Naive thymus-derived CD4-positive, alpha-beta T cell (primary cell): ENCODE measurements around the gene EEF1AKMT1. TPM values are rescaled to one million over a fixed set of nuclear protein-coding genes. Genes with fewer than 3 reads are reported as not detected.

Experiments
- ATAC-seq: fragments of 150-1000 bp; cut with Tn5 transposase; 2 replicates; pipeline ENCODE4 v1.10.0; 2021; ENCODE audit warnings: mild to moderate bottlenecking, moderate library complexity
- CTCF ChIA-PET: fragments of 350-600 bp; sonication (Branson Sonifier 250); formaldehyde crosslinking; loops from one replicate; lab custom pipeline; 2021; ENCODE audit warnings: antibody characterized with exemption; lab: Charles Lee
- POLR2A ChIA-PET: fragments of 350-600 bp; sonication (Branson Sonifier 250); formaldehyde crosslinking; loops from one replicate; lab custom pipeline; 2021; ENCODE audit warnings: antibody characterized with exemption, inconsistent platforms; lab: Charles Lee
- DNase-seq, 9 donors: peaks; one replicate each; pipeline versions ENCODE4 v3.0.0 to v3.0.0-alpha.2; 2020 to 2022; ENCODE audit warnings: mixed read lengths in 1 of 9
- H3K27ac ChIP-seq: one replicate; pipeline ENCODE4 v1.7.0; 2013; ENCODE audit warnings: mild to moderate bottlenecking, low read depth, low read length, moderate library complexity
- H3K27me3 ChIP-seq, 2 donors: one replicate each; pipeline ENCODE4 v1.7.0; 2013; ENCODE audit warnings: low read length in 2 of 2, mild to moderate bottlenecking in 2 of 2, moderate library complexity in 2 of 2; ENCODE audit not compliant: control insufficient read depth in 2 of 2, insufficient read depth in 2 of 2
- H3K36me3 ChIP-seq, 3 experiments: 1 replicate in 2 of 3; 2 replicates in 1 of 3; pipeline ENCODE4 v1.7.0; 2013; ENCODE audit warnings: low read length in 3 of 3, mild to moderate bottlenecking in 3 of 3, moderate library complexity in 1 of 3; ENCODE audit not compliant: insufficient read depth in 3 of 3, control insufficient read depth in 2 of 3
- H3K4me1 ChIP-seq, 2 donors: one replicate each; pipeline ENCODE4 v1.7.0; 2013; ENCODE audit warnings: low read length in 2 of 2, mild to moderate bottlenecking in 2 of 2, moderate library complexity in 1 of 2; ENCODE audit not compliant: control insufficient read depth in 2 of 2, insufficient read depth in 2 of 2
- H3K4me3 ChIP-seq: 2 replicates; pipeline ENCODE4 v1.7.0; 2013; ENCODE audit warnings: mild to moderate bottlenecking, low read length
- H3K9me3 ChIP-seq, 3 experiments: 1 replicate in 2 of 3; 2 replicates in 1 of 3; pipeline ENCODE4 v1.7.0; 2013; ENCODE audit warnings: low read length in 3 of 3; ENCODE audit not compliant: control insufficient read depth in 2 of 3
- H3K27ac Mint-ChIP-seq, 9 donors: one replicate each; pipeline ENCODE4 v1.8.0; 2020 to 2022; ENCODE audit warnings: mixed read lengths in 9 of 9, mild to moderate bottlenecking in 8 of 9, moderate library complexity in 5 of 9, inconsistent platforms in 2 of 9
- H3K27me3 Mint-ChIP-seq, 5 donors: one replicate each; pipeline ENCODE4 v1.8.0; 2021 to 2022; ENCODE audit warnings: mixed read lengths in 5 of 5, mild to moderate bottlenecking in 1 of 5
- H3K36me3 Mint-ChIP-seq, 5 donors: one replicate each; pipeline ENCODE4 v1.8.0; 2020 to 2022; ENCODE audit warnings: mixed read lengths in 5 of 5, mild to moderate bottlenecking in 3 of 5, inconsistent platforms in 1 of 5
- H3K4me1 Mint-ChIP-seq, 7 donors: one replicate each; pipeline ENCODE4 v1.8.0; 2020 to 2022; ENCODE audit warnings: mixed read lengths in 7 of 7, mild to moderate bottlenecking in 3 of 7, inconsistent platforms in 1 of 7
- H3K4me3 Mint-ChIP-seq, 10 donors: one replicate each; pipeline ENCODE4 v1.8.0; 2020 to 2022; ENCODE audit warnings: mild to moderate bottlenecking in 10 of 10, mixed read lengths in 10 of 10, moderate library complexity in 6 of 10, inconsistent platforms in 2 of 10
- H3K9me3 Mint-ChIP-seq, 11 donors: one replicate each; pipeline ENCODE4 v1.8.0; 2020 to 2022; ENCODE audit warnings: mixed read lengths in 11 of 11, mild to moderate bottlenecking in 4 of 11, inconsistent platforms in 1 of 11, moderate library complexity in 1 of 11
- intact Hi-C, 2 donors: fragments of 100-400 bp; cut with micrococcal nuclease; formaldehyde crosslinking; loops; one replicate each; pipeline ENCODE4 v1.15.1; 2023
- polyA plus RNA-seq, 2 donors: library from polyadenylated mRNA; unstranded; fragments of 300-500 nt; fragmentation: Illumina TruSeq; gene quantifications; one replicate each; pipeline ENCODE4 v1.2.3, GENCODE V29; 2021
- total RNA-seq, 6 experiments: library from RNA in 5 of 6; stranded (reverse) in 5 of 6; gene quantifications; 1 replicate in 5 of 6; 2 replicates in 1 of 6; pipeline ENCODE4 v1.2.3 and lab custom pipeline; 2021 to 2026

Gene EEF1AKMT1, protein sequence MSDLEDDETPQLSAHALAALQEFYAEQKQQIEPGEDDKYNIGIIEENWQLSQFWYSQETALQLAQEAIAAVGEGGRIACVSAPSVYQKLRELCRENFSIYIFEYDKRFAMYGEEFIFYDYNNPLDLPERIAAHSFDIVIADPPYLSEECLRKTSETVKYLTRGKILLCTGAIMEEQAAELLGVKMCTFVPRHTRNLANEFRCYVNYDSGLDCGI
- 10 to 100 TPM in 1 of 5 experiments, 1 to 10 TPM in 4; 4.2 to 11.2 (median 8.5) TPM for total RNA-seq
- 10 to 100 TPM; 13.1 to 14.1 TPM for polyA plus RNA-seq
- total RNA-seq (lab: John Stamatoyannopoulos, UW): 1.3 reads per million, percentile 2 among the genes with 10 or more reads in this experiment

DNA sequence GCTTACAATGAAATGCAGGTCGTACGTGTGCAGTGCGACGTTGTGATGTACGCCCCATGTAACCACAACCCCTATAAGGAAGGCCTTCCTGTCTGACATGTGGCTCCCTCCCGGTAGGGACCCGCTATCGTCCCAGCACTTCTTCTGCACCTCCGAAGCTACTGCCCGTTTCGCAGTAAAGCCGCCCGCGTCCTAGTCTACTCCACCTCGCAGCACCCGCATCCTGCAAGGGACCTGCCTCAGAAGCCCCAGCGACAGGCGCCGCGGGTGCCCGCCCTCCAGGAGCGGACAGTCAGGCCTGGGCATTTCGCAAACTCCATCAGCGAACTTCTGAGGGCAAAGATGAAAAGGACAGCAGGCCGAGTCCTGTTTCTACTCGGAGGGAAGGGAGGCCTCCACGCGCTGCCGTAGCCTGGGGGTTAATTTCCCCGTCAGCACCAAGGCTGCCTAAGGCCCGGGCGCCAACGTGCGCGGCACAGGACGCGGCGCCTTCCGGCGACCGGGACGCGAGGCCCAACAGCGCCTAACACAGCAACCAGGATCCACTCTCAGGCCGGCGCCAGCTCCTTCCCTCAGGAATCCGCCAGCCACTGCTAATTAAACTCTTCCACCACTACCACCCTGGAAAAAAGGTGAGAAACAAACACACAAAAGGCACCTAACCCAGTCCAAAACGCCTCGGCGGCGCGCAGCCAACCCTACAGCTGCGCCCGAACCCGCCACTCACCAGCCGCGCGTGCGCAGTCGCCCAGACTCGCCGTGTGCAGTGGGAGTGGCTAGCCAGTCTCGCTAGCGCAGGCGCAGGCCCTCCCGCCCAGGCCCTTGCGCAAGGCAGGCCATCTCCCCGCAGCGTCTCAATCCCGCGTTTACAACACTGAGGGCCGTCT, at the start of gene EEF1AKMT1:
Gene EEF1AKMT1, minus strand, starts transcription at position 768 of the 887 bp plus-strand sequence. CDS start 16,363 bp downstream, outside the sequence.
- POLR2A ChIA-PET: interaction anchor here (0.6 to 3.1 kb wide), 16 partner anchors 9 to 1141 kb away, joined by 3 to 9 read pairs (median 4); partner anchors contain the start of genes MRPL57, SKA3 and XPO4
- intact Hi-C loops: loop anchor here (1.0 to 5.0 kb wide), 23 partner anchors 55 to 1141 kb away; partner anchors contain the start of genes CRYL1 (in 2 of the 2), IFT88 (in 2 of the 2), MPHOSPH8 (in 2 of the 2) and MRPL57 (in 2 of the 2)
- Histone ChIP-seq H3K4me1 (peaks cover 9 to 16% of the 10 kb centered on the region in 2 donors), H3K27me3 (no peaks in the 10 kb centered on the region), H3K27ac (peak within 1 kb of the TSS; percentile 93), H3K9me3 (no peaks in the 10 kb centered on the region), H3K36me3 (peaks cover 0 to 5% (median 0%) of the 10 kb centered on the region in 3 experiments), H3K4me3 (peak within 1 kb of the TSS; percentile 90)
- CTCF ChIA-PET: interaction anchor here (1.7 kb wide), 1 partner anchor 71 kb away, joined by 3 read pairs; no protein-coding TSS in a partner anchor
- Mint-ChIP-seq H3K27me3 (no peaks in the 10 kb centered on the region), H3K4me1 (peaks cover 19 to 60% (median 53%) of the 10 kb centered on the region in 7 donors), H3K36me3 (peaks cover 8 to 46% (median 23%) of the 10 kb centered on the region in 5 donors), H3K27ac (peak within 1 kb of the TSS; percentile 94 to 100 (median 99)), H3K9me3 (peaks cover 0 to 24% (median 9%) of the 10 kb centered on the region in 11 donors), H3K4me3 (peak within 1 kb of the TSS; percentile 85 to 99 (median 94))
- ATAC-seq: peak; percentile 93
- DNase-seq: peak; percentile 88 to 98 (median 94)

DNA sequence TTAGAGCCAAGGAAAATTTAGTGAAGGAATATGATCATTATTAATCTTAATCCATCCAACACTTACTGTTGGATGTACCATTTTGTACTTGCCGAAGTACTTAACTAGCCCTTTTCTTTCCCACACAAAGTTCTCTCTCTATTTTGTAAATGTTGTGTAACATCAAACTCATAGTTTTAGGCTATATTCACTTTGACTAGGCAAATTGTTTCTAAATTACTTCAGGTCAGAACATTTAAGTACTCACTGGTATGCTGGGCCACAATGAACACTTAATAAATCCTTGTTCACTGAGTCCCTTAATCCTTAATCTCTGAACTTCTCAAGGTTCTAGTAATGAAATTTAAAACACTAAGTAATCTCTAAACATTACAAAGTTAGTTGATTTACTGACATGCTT, 49.3 kb upstream of the EEF1AKMT1 start:
- CTCF ChIA-PET: no interaction called here
- POLR2A ChIA-PET: no interaction called here
- intact Hi-C loops: loop anchor here in 1 of 2 donors (10.0 kb wide), 1 partner anchor 652 kb away; no protein-coding TSS in a partner anchor

DNA sequence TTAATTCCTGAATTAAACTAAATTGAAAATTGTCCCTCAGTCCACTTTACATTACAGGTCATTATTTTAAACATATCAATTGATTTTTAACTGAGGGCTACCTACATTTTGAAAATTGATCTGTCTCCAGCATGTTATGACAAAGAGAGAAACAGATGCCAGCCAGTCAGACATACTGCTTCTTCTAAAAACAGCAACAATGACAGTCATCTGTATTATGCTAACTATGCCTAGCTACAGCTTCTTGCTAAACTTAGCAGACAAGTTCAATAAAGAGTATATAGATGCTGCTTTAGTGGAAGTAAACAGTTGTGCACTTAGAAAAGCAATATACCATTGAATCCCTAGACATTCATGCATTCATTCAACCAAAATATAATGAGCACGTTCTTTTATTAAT, 48.6 kb upstream of the EEF1AKMT1 start:
- H3K27me3 Mint-ChIP-seq: no peaks in the 10 kb centered on the region
- no peak overlapping the region for H3K4me3 Mint-ChIP-seq
- no peak for ATAC-seq
- ChIA-PET CTCF (interaction anchor here (0.7 kb wide), 1 partner anchor 322 kb away, joined by 3 read pairs; no protein-coding TSS in a partner anchor), POLR2A (interaction anchor here (0.6 kb wide), 1 partner anchor 625 kb away, joined by 4 read pairs; no protein-coding TSS in a partner anchor)
- no peaks in the 10 kb centered on the region for H3K9me3 Mint-ChIP-seq
- Histone ChIP-seq H3K27ac (no peak overlapping the region), H3K4me3 (no peak overlapping the region), H3K27me3 (no peaks in the 10 kb centered on the region), H3K4me1 (no peaks in the 10 kb centered on the region), H3K36me3 (peaks cover 0 to 10% (median 4%) of the 10 kb centered on the region in 3 experiments), H3K9me3 (no peaks in the 10 kb centered on the region)
- H3K36me3 Mint-ChIP-seq: peaks cover 0 to 21% (median 0%) of the 10 kb centered on the region in 5 donors
- H3K4me1 Mint-ChIP-seq: peaks cover 0 to 4% (median 0%) of the 10 kb centered on the region in 7 donors
- intact Hi-C loops: loop anchor here in 1 of 2 donors (10.0 kb wide), 1 partner anchor 652 kb away; no protein-coding TSS in a partner anchor
- H3K27ac Mint-ChIP-seq: no peak overlapping the region
- DNase-seq: no peak

More for the DNA sequence above, 49.3 kb upstream of the EEF1AKMT1 start:
- no peak overlapping the region for H3K4me3 Mint-ChIP-seq
- H3K9me3 ChIP-seq: no peaks in the 10 kb centered on the region
- H3K4me1 ChIP-seq: no peaks in the 10 kb centered on the region
- peaks cover 0 to 10% (median 4%) of the 10 kb centered on the region in 3 experiments for H3K36me3 ChIP-seq
- H3K27ac Mint-ChIP-seq: no peak overlapping the region
- no peak overlapping the region for H3K4me3 ChIP-seq
- H3K27me3 ChIP-seq: no peaks in the 10 kb centered on the region
- peaks cover 0 to 4% (median 0%) of the 10 kb centered on the region in 7 donors for H3K4me1 Mint-ChIP-seq
- ATAC-seq (no peak), DNase-seq (no peak)
- H3K27me3 Mint-ChIP-seq: no peaks in the 10 kb centered on the region
- peaks cover 0 to 18% (median 0%) of the 10 kb centered on the region in 5 donors for H3K36me3 Mint-ChIP-seq
- no peaks in the 10 kb centered on the region for H3K9me3 Mint-ChIP-seq
- H3K27ac ChIP-seq: no peak overlapping the region

DNA sequence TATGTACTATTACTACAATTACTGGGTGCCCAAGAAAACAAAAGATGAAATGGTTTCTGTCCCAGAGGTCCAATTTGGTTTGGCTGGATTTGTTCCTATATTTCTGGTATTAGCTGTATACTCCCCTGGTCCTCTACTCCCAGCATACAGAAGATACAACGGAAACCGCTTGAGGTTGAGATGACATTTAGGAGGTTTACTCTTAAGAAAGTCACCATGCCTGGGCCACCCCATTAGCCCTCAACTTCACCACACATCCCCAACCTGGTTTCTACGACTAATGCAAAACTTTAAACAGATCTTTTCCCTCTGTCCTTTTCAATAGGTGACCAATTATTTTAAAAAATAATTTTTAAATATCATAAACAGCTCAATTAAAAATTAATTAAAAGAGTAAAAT, 46.0 kb upstream of the EEF1AKMT1 start:
- Mint-ChIP-seq H3K27ac (no peak overlapping the region), H3K36me3 (peaks cover 0 to 27% (median 5%) of the 10 kb centered on the region in 5 donors), H3K27me3 (no peaks in the 10 kb centered on the region), H3K4me1 (peaks cover 0 to 4% (median 0%) of the 10 kb centered on the region in 7 donors), H3K4me3 (no peak overlapping the region), H3K9me3 (no peaks in the 10 kb centered on the region)
- H3K27me3 ChIP-seq: no peaks in the 10 kb centered on the region
- intact Hi-C loops: loop anchor here in 1 of 2 donors (2.0 to 10.0 kb wide), 2 partner anchors 19 to 655 kb away; no protein-coding TSS in a partner anchor
- POLR2A ChIA-PET: no interaction called here
- H3K9me3 ChIP-seq: no peaks in the 10 kb centered on the region
- peaks cover 0 to 6% (median 4%) of the 10 kb centered on the region in 3 experiments for H3K36me3 ChIP-seq
- CTCF ChIA-PET: no interaction called here
- no peak overlapping the region for H3K4me3 ChIP-seq
- DNase-seq: no peak
- no peak for ATAC-seq
- H3K27ac ChIP-seq: no peak overlapping the region
- H3K4me1 ChIP-seq: no peaks in the 10 kb centered on the region

DNA sequence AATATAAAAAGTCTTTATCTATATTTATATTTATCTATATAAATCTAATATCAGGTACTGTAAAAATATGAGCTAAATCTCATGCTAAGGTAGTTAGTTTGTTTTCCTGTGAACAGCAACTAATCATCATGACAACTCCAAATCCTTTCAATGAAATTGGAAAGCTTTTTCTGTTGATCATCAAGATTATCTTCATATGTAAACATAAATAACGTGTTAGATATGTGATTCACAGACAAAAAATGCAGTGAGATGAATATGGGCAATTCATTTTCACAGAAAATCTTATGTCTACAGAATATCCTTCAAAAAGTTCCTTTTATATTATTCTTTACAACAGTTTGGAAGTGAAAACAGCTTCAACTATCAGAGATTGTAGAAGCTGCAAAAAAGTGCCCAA, 41.7 kb upstream of the EEF1AKMT1 start:
- H3K36me3 Mint-ChIP-seq: peaks cover 8 to 38% (median 15%) of the 10 kb centered on the region in 5 donors

More for the DNA sequence above, 41.7 kb upstream of the EEF1AKMT1 start:
- Mint-ChIP-seq H3K4me1 (peaks cover 4 to 6% (median 5%) of the 10 kb centered on the region in 7 donors), H3K4me3 (no peak overlapping the region), H3K27ac (no peak overlapping the region), H3K27me3 (no peaks in the 10 kb centered on the region), H3K9me3 (no peaks in the 10 kb centered on the region)
- Histone ChIP-seq H3K4me1 (no peaks in the 10 kb centered on the region), H3K9me3 (no peaks in the 10 kb centered on the region), H3K27ac (no peak overlapping the region), H3K36me3 (peaks cover 0 to 4% (median 0%) of the 10 kb centered on the region in 3 experiments), H3K4me3 (no peak overlapping the region), H3K27me3 (no peaks in the 10 kb centered on the region)
- POLR2A ChIA-PET: no interaction called here
- intact Hi-C loops: no loop called here
- ATAC-seq: no peak
- DNase-seq: no peak
- CTCF ChIA-PET: interaction anchor here (0.6 kb wide), 1 partner anchor 25 kb away, joined by 3 read pairs; no protein-coding TSS in a partner anchor
